Stimulated activated CD4-positive, alpha-beta T cell treated with anti-CD3 and anti-CD28 coated beads, Interleukin-2, amount 100 ng/mL, for 48 hours (primary cell): ENCODE results near the gene LEP.
"Not testable (repeated sequence)": the region's sequence is repeated elsewhere in the genome, so short reads cannot be mapped to it uniquely, and the experiment has no call there.

Source experiments
- DNase-seq, 2 donors: peaks; one replicate each; pipeline ENCODE4 v3.0.0-alpha.2; 2020

Gene LEP

DNA sequence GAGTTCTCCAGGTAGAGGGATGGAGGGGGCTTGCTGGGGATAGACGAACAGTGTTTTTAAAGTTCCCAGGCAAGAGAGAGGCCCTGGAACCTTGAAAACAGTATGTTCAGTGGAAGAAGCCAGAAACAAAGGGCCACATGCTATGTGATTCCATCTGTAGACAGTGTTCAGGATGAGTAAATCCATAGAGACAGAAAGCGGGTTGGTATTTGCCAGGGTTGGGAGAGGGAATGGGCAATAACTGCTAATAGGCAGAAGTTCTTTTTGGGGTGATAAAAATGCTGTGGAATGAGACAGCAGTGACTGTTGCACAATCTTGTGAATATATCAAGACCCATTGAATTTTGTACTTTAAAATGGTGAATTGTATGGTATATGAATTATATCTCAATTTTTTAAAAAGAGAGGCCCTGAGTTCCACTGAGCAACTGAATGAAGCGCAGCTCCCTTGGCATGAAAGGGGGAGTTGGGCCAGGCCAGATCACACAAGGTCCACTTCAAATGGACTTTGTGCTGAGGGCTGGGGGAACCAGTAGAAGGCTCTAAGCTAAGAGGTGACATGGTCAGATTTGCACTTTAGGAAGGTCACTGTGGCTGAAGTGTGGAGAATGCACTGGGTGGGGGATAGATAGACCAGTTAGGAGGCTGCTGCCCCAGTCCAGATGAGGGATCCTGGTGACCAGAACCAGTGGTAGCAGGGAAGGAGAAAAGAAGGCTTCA lies 34.0 kb downstream of the LEP start:
- no peak for DNase-seq

DNA sequence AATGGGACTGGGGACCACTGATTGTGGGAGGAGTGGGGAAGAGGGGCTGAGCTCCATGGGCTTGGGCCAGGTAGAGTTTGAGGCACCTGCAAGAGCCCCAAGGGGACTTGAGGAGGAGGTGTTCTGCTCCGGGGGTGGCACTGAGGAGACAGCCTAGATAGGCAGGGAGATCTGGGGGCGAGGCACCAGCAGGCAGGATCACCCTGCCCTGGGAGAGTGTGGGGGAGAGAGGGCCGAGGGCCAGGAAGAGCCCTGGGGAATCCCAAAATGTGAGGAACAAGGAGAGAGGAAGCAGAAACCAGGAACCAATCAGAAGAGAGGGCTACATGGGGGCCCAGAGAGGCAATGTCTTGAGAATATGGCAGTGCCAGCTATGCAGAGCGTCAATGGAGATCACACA lies 34.6 kb downstream of the LEP start:
- DNase-seq = no peak

DNA sequence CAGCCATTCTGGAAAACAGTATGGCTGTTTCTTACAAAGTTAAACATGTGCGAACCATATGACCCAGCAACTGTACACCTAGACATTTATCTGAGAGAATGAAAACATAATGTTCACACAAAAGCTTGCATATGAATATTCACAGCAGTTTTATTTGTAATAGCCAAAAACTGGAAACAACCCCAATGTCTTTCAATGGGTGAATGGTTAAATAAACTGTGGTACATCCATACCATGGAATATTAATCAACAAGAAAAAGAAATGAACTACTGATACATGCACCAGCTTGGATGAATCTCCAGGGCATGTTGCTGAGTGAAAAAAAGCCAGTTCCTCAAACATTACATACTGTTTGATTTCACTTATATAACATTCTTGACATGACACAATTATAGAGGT lies 37.3 kb downstream of the LEP start:
- no peak for DNase-seq

DNA sequence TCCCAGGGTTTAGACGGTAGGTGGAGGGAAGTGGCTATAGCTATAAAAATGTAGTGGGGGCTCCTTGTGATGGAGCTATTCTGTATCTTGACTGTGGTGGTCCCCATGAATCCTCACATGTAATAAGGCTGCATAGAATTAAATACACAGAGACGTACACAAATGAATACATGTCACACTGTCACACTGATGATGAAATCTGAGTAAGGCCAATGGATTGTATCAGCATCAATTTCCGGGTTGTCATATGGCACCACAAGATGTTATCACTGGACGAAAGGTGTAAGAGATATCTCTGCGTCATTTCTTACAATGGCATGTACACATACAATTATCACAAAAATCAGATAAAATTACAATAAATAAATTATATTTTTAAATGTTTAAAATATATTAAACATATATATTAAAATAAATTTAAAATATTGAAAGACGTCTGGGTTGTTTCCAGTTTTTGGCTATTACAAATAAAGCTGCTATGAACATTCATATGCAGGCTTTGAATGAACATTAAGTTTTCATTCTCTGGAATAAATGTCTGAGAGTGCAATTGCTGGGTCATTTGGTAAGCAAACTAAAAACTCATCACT lies 38.1 kb downstream of the LEP start:
- no peak for DNase-seq

DNA sequence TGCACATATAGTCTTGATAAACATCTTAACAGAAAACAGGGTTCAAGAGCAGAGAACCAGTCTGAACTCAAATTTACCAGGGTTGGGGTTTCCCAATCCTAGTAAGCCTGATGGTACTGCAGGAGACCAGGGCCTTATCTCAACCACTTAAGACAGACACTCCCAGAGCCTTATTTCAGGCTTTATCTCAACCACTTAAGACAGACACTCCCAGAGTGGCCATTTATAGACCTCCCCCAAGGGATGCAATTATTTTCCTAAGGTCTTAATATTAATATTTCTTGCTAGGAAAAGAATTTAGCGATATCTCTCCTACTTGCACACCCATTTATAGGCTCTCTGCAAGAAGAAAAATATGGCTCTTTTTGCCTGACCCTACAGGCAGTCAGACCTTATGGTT lies 39.4 kb downstream of the LEP start:
- DNase-seq = not testable (repeated sequence)

DNA sequence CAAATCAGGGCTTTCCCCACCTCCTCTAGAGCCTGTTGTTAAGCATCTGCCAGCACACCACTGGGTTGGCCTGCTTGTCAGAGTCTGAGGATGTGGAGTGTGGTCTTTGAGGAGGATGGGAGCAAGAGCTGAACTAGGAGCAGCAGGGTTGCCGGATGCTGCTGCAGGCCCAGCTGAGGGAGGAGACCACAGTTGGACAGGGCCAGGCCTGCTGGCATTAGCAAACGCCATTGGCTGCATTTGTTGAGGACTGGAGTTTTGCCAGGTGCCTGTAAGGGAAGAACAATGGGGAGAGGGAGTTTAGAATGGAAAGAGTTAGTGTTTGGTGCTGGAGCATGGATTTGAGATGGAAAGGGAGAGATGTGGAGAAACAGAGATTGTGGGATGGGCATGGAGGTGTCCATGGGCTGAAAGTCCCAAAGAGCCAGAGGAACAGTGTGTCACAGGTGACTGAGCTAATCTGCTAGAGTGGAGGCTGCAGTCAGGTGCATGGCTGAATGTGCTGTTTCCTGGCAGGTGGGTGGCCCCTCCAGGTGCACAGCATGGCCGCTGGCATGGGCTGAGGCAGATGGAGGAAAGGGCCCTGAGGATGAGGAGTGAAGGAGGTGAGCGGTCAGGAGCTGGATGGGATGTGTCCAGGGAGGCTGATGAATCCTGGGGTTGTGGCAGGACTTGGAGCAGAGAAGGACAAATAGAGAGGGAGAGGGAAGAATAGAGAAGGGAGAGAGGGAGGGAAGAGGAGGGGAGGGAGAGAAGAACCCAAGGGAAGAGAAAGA lies 40.7 kb downstream of the LEP start:
- no peak for DNase-seq

DNA sequence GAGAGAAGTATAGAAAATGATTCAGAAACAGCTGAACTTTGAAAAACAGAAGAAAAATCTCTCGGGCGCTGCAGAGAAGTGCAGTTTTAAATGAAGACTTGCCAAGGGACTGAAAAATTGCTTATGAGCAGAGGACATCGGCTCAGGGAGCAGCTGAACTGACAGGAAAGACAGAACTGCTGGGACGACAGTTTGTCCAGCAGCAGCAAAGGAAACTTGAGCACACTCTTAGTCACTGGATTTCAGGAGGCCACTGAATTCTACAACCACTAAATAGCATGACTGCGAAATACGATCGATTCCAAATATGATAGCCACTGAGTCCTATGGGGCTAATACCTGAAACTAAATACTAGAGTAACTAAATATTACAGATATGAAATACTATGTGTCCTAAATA lies 43.0 kb downstream of the LEP start:
- DNase-seq = no peak

DNA sequence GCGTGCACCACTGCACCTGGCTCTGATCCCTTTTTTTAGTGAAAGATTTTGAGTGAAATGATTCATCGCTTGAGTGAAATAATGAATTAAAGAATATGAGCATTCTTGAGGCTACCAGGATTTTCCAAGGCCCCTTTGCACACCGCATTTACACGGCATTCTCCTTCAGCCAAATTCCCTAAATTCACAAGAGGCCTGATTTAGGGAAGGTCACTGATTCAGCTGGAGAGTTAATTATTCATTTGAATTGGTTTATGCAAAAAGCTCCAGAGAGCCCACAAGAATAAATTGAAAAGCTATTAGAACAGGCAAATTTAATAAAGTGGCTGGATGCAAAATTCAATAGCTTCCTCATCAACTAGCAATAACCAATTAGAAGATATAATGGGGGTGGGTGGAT lies 46.5 kb downstream of the LEP start:
- no peak for DNase-seq

DNA sequence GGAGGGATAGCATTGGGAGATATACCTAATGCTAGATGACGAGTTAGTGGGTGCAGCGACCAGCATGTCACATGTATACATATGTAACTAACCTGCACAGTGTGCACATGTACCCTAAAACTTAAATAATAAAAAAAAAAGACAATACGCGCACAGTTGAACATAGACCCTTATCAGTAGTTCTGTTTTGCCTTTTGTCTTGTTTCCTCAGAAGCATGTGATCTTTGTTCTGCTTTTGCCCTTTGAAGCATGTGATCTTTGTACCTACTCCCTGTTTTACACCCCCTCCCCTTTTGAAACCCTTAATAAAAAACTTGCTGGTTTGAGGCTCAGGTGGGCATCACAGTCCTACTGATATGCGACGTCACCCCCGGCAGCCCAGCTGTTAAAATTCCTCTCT lies 56.9 kb downstream of the LEP start:
- not testable (repeated sequence) for DNase-seq

DNA sequence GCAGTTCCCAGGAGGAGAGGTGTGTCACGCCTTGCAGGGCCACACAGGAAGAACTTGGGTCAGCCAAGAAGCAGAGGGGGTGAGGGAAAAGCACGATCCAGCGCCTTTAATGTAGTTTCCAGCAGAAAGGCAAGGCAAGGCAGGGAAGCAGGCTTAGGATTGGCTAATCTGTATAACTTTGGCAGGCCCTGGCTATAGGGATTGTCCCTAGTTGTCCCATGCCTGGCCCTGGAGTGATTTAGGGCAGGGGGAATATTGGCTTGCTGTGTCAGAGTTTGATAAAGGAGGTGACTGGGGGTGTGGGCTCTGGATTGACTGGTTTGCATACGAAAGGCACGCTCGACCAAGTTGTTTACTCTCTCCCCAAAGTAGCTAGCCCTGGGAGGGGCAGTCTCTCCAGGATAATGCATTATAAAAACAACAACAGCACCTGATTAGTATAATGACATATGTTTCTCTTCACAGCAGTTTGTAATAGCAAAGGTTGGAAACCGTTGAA lies 58.1 kb downstream of the LEP start:
- DNase-seq = no peak

DNA sequence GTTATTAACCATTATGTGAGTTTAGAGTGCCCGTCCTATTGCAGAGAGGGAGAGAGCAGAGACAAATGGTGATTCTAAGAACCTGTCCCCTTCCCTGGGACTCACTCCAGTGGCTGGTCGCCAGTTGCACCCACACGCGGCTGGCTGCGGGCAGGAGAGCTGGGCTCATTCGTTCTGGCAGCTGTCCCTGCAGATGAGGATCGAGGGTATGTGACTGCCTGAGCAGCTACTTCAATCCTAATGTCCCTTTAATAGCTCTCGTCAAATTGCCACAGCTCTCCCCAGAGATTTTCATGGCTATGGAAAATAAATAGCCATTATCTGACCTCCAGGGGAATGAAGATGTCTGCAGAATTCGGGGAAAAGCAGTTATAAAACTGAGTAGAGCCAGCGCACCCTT lies 61.1 kb downstream of the LEP start:
- no peak for DNase-seq

DNA sequence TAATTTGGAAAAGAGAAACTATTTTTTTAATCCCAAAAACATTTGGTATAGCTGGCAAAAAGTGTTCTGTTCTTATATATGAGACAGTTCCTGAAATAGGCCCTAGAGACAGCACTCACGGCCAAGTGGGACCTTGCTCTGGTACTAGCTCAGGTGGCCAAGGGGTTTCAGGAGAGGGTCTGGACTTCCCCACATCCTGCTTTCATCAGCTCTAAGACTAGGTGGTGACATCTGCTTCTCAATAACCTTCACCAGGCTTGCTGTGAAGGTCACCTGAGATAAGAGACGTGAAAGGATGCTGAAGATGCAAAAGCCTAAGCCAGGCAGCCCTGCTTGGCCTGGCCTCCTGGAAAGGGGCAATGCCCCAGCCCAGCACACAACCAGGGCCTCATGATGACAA lies 62.1 kb downstream of the LEP start:
- no peak for DNase-seq

DNA sequence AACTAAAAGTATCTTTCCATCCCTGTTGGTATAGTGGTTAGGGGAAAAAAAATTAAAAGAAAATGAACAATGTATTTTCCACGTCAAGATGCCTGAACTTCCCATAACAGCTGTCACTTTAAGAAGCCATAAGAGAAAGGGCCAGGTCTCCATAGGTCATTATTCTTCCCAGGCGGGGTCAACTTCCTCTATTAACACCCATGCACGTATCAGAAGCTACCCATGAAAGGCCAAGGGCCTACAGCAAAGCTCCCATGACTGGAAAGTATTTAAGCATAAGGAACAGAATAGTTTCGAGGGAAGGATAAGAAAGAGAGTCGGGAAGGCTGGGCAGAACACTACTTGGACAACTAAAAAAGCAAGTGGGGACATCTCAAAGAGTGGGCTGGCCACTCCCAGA lies 62.6 kb downstream of the LEP start:
- DNase-seq = no peak

DNA sequence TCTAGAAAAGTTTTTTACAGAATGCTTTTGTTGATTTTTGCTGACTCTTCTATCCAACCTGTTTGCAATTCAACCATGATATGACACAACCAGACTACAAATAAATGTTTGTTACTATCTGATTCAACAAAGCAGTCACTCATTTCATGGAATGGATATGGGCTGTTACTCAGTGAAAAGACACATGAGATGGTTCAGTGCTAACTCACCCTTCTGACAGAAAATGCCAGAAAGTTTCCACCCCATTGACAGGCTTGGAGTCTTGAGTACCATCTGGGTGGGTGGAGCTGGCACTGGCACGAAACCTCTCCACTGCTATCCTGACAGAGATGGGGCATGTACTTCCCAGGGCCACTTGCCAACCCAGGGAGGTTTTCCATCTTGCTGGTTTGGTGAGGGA lies 63.1 kb downstream of the LEP start:
- DNase-seq = no peak

DNA sequence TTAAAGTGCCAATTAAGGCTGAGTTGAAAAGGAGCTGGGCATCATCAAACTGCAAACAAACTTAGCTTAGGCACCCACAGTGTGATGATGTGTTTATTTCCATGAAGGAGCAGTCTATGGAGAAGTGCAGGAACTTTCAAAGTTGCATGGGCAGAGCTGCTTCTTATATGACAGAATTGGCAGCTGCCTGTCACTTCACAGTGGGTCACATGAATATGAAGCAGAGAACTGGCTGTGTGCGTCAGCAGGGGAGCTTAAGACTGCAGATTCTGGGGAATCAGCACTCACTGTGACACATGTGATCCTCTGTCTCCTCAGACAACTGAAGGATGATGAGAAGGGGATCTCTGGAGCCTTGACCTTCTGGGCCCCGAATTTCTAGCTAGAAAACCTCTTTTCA lies 66.0 kb downstream of the LEP start:
- DNase-seq = no peak
